ENCODE measurements around the gene ACADL. TPM values are rescaled to one million over a fixed set of nuclear protein-coding genes. Genes with fewer than 3 reads are reported as not detected.

Gene ACADL
- total RNA-seq, 1 donor from 2014 or later: 0.73 TPM

Other genes with a start within 250 kb of the ACADL start
- 16.1 TPM for gene RPE, start 222.8 kb downstream of the ACADL start, total RNA-seq
- 15.8 TPM for gene KANSL1L, start 54.0 kb downstream of the ACADL start, total RNA-seq
- not detected for gene MYL1, start 89.7 kb upstream of the ACADL start, total RNA-seq